Measurements from ENCODE around the gene BANK1. TPM values are rescaled to one million over a fixed set of nuclear protein-coding genes. Genes with fewer than 3 reads are reported as not detected.
A peak's percentile ranks its signal among the peaks of the same experiment; 100 is the strongest.

The BANK1 gene
- total RNA-seq, 4 donors from 2014 or later: 0.27 to 1.2 (median 0.51) TPM

GRCh38 chr4:101989551-101989950 lies 199.0 kb downstream of the BANK1 start:
- peaks cover 0 to 13% (median 9%) of the 10 kb centered on the region in 3 donors for H3K4me1 ChIP-seq
- no peaks in the 10 kb centered on the region for H3K9me3 ChIP-seq
- WGBS, 2 donors: 82 to 96% methylated on average over 3 of the region's 3 CpGs
- no peaks in the 10 kb centered on the region for H3K27me3 ChIP-seq
- H3K4me3 ChIP-seq: no peak overlapping the region
- H3K36me3 ChIP-seq: no peaks in the 10 kb centered on the region
- TF ChIP-seq CTCF (IDR thresholded peaks at IDR 0.05) (no peak), POLR2A (IDR thresholded peaks at IDR 0.05) (no peak)
- no peak for DNase-seq
- no peak overlapping the region for H3K27ac ChIP-seq
- intact Hi-C loops (cut with DNase I): no loop called here

GRCh38 chr4:101992446-101992845 lies 201.9 kb downstream of the BANK1 start:
- WGBS, 2 donors: 76 to 90% methylated on average over 2 of the region's 2 CpGs
- intact Hi-C loops (cut with DNase I): no loop called here
- no peak overlapping the region for H3K4me3 ChIP-seq
- no peak for TF ChIP-seq CTCF (IDR thresholded peaks at IDR 0.05)
- TF ChIP-seq POLR2A (IDR thresholded peaks at IDR 0.05): no peak
- no peaks in the 10 kb centered on the region for H3K36me3 ChIP-seq
- no peak overlapping the region for H3K27ac ChIP-seq
- H3K9me3 ChIP-seq: no peaks in the 10 kb centered on the region
- no peaks in the 10 kb centered on the region for H3K27me3 ChIP-seq
- peaks cover 0 to 13% (median 9%) of the 10 kb centered on the region in 3 donors for H3K4me1 ChIP-seq
- no peak for DNase-seq

GRCh38 chr4:101993002-101993841 lies 202.7 kb downstream of the BANK1 start:
- TF ChIP-seq CTCF (IDR thresholded peaks at IDR 0.05): no peak
- TF ChIP-seq POLR2A (IDR thresholded peaks at IDR 0.05): no peak
- no peak for DNase-seq
- intact Hi-C loops (cut with DNase I): no loop called here
- Histone ChIP-seq H3K9me3 (no peaks in the 10 kb centered on the region), H3K4me3 (no peak overlapping the region), H3K27me3 (no peaks in the 10 kb centered on the region), H3K36me3 (no peaks in the 10 kb centered on the region), H3K4me1 (peaks cover 0 to 13% (median 9%) of the 10 kb centered on the region in 3 donors), H3K27ac (peak overlapping the region in 2 of 4 donors; percentile 0 to 53)
- 33 to 40% methylated on average over 5 of the region's 5 CpGs for WGBS, 2 donors

GRCh38 chr4:101993842-101994775 lies 203.6 kb downstream of the BANK1 start:
- Histone ChIP-seq H3K27ac (peak overlapping the region in 1 of 4 donors; percentile 53), H3K4me1 (peaks cover 0 to 13% (median 9%) of the 10 kb centered on the region in 3 donors), H3K9me3 (no peaks in the 10 kb centered on the region), H3K4me3 (no peak overlapping the region), H3K36me3 (no peaks in the 10 kb centered on the region), H3K27me3 (no peaks in the 10 kb centered on the region)
- no peak for TF ChIP-seq CTCF (IDR thresholded peaks at IDR 0.05)
- WGBS, 2 donors: 62 to 80% methylated on average over 4 of the region's 4 CpGs
- DNase-seq: no peak
- intact Hi-C loops (cut with DNase I): no loop called here
